Motor neuron (in vitro differentiated cells): ENCODE results near the gene ATP2C2. TPM values are rescaled to one million over a fixed set of nuclear protein-coding genes. Genes with fewer than 3 reads are reported as not detected.
A peak's percentile ranks its signal among the peaks of the same experiment; 100 is the strongest.

Experiments
- ATAC-seq, 8 experiments: fragments of 200-7000 bp; cut with Tn5 transposase; replicated peaks in 6 of 8; 2 replicates each; pipeline ENCODE4 v1.8.0; 2021; ENCODE audit warnings: mild to moderate bottlenecking in 8 of 8, moderate library complexity in 8 of 8
- H3K27ac ChIP-seq, 2 donors: fragments of 250-450 bp; sonication (Bioruptor Pico); 2 replicates each; pipeline ENCODE4 v1.9.0; 2021; ENCODE audit warnings: antibody characterized with exemption in 2 of 2, mild to moderate bottlenecking in 2 of 2, moderate library complexity in 1 of 2
- H3K4me1 ChIP-seq, 2 donors: fragments of 250-450 bp; sonication (Bioruptor Pico); replicated peaks in 1 of 2; 2 replicates each; pipeline ENCODE4 v1.6.1; 2021; ENCODE audit warnings: antibody characterized with exemption in 2 of 2, mild to moderate bottlenecking in 2 of 2, moderate library complexity in 1 of 2
- H3K4me3 ChIP-seq, 5 donors: fragments of 250-450 bp; sonication (Bioruptor Pico); 2 replicates each; pipeline ENCODE4 v1.9.0; 2021; ENCODE audit warnings: antibody characterized with exemption in 5 of 5, mild to moderate bottlenecking in 5 of 5, moderate library complexity in 4 of 5
- WGBS, 10 experiments: fragments of 450-650 bp; shearing (Covaris generic); methylation state at CpG; one replicate each; pipeline ENCODE4 v1.0.0; 2022; 5-methylcytosine and 5-hydroxymethylcytosine counted together
- in situ Hi-C, 9 experiments: fragments of 400-800 bp; cut with MboI; loops; one replicate each; pipeline ENCODE4 v1.15.0; 2021; ENCODE audit warnings: low sequenced_read_pairs in 9 of 9, low pct_unique_long_range_greater_than_20kb in 2 of 9; ENCODE audit not compliant: unreplicated experiment in 9 of 9
- total RNA-seq, 8 experiments: library from RNA; unstranded; fragments of 300-600 nt; gene quantifications; 2 replicates each; pipeline versions ENCODE4 v1.2.3 to v1.2.4, GENCODE V29; 2022

ATP2C2 gene
- total RNA-seq, 8 experiments from 2014 or later: 0.61 to 2.6 (median 1.3) TPM

DNA sequence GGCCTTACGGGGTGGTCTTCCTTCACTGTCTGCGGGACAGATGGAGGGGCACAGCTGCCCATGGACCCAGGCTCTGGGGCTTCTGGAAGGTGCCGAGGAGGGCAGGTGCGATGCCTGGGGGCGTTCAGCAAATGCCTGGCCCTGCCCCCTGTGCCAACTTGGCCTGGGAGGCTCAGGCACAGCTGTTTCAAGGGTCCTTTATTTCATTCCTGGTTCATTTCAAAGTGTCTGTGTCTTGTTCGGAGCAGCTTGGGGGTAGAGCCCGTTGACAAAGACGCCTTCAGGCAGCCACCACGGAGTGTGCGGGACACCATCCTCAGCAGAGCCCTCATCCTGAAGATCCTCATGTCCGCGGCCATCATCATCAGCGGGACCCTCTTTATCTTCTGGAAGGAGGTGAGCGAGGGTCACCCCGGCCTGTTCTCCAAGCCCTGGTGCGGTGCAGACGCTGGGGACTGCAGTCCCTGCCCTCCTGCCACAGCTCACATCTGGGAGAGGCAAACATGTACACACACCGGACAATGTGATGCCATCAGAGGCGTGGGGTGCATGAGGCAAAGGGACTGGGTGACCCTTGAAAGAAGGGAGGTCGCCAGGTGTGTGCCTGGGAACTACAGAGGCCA is 92.2 kb downstream of the ATP2C2 start:
- peak in 4 of 8 experiments; percentile 3 to 21 (median 12) for ATAC-seq
- peak overlapping the region in 1 of 2 donors; percentile 33 for H3K27ac ChIP-seq
- no peak overlapping the region for H3K4me3 ChIP-seq
- in situ Hi-C loops: no loop called here
- WGBS, 10 experiments: 40 to 80% (median 70%) methylated on average over 1 to 4 of the region's 20 CpGs; no CpG with 5 or more reads in 6 of the 10 experiments
- no peaks in the 10 kb centered on the region for H3K4me1 ChIP-seq

DNA sequence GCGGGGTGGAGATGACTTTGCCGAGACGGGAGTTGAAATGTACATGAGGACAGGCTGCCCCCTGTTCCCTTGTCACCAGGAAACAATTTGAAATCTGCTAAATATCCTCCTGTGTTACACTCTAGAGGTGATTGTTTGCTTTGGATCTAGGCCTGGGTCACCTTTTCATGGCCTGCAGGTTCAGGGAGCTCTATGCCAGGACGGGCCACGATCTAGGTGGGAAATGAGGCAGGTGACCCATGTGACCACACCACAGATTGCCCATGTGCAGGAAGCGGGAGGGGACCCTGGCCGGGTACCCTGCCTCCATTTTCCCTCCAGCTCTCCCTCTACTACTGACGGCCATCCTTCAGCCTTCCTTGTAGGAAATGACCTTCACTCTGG is 92.7 kb downstream of the ATP2C2 start:
- WGBS, 10 experiments: 61 to 90% (median 84%) methylated on average over 2 to 5 of the region's 8 CpGs; no CpG with 5 or more reads in 6 of the 10 experiments
- in situ Hi-C loops: no loop called here
- Histone ChIP-seq H3K4me3 (no peak overlapping the region), H3K27ac (peak overlapping the region in 1 of 2 donors; percentile 33), H3K4me1 (no peaks in the 10 kb centered on the region)
- no peak for ATAC-seq

DNA sequence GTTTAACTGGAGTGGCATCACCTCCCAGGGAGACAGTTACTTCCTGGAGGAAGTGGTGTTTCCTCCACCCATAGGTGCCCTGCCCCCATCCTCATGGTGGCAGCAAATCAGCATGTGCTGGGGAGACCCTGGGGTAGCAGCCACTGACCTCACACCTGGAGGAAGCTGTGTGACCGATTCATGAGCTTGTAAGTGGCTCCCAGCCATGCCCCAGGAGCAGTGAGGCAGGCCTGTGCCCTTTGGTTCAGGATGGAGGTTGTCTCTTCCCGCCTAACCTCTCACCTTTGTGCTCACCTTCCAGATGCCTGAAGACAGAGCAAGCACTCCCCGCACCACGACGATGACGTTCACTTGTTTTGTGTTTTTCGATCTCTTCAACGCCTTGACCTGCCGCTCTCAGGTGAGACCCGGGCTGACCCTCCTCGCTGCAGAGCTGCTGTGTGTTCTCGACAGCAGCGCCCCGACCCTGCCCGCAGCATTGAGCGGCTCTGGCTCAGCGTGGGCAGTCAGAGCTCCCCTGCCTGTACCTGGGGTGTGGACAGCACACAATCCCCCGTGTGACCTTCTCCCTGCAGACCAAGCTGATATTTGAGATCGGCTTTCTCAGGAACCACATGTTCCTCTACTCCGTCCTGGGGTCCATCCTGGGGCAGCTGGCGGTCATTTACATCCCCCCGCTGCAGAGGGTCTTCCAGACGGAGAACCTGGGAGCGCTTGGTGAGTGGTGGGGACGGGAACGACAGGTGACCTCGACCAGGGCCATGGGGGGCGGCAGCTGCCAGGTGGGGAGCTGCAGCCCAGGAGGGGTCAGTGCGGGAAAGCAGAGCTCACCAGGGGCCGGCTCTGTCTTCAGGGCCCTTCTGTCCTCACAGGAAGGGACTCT is 93.3 kb downstream of the ATP2C2 start:
- Histone ChIP-seq H3K4me1 (no peaks in the 10 kb centered on the region), H3K27ac (no peak overlapping the region), H3K4me3 (no peak overlapping the region)
- no peak for ATAC-seq
- in situ Hi-C loops: no loop called here
- WGBS, 10 experiments: 73 to 100% (median 91%) methylated on average over 1 to 18 of the region's 30 CpGs; no CpG with 5 or more reads in 4 of the 10 experiments

DNA sequence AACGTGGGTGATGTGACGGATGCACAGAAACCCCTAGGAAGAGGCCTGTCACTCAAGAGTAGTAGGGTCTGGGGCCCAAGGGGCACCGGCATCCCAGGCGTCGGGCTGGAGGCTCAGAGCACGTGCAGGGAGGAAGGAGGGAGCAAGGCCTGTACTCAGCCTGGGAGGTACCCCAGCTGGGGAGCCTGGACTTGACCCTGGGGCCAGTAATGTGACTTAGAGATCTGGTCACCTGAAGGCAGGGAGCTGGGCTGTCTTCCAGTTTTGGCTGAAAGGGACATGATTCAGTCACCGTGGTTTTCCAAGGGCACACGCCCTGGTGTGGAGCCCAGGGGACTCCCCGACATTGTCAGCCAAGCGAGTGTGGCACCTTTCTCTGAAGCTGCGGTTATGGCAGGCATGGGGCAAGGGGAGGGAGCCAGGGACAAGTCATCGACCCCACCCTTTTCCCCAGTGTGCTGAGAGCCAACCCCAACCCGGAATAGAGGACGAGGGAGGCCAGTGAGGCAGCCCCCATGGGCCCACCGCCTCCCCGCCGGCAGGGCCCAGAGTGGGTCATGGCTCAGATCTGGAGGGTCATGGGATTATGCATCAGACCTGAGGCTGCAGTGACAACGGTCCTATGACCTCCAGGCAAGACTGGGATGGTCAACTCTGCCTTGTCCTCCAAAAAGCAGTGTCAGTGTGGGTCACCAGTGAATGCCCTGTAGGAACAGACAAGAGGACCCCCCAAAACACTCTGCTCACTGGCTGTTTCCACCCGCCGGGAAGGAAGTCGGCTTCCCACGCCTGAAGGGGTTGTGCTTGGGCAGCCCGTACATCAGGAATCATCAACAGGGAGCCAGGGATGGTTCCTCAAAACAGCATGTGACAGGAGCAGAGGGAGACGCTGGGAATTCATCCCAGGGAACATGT is 94.2 kb downstream of the ATP2C2 start:
- no peaks in the 10 kb centered on the region for H3K4me1 ChIP-seq
- 60 to 93% (median 77%) methylated on average over 1 to 15 of the region's 24 CpGs; no CpG with 5 or more reads in 4 of the 10 experiments for WGBS, 10 experiments
- H3K4me3 ChIP-seq: no peak overlapping the region
- H3K27ac ChIP-seq: no peak overlapping the region
- in situ Hi-C loops: no loop called here
- ATAC-seq: no peak

DNA sequence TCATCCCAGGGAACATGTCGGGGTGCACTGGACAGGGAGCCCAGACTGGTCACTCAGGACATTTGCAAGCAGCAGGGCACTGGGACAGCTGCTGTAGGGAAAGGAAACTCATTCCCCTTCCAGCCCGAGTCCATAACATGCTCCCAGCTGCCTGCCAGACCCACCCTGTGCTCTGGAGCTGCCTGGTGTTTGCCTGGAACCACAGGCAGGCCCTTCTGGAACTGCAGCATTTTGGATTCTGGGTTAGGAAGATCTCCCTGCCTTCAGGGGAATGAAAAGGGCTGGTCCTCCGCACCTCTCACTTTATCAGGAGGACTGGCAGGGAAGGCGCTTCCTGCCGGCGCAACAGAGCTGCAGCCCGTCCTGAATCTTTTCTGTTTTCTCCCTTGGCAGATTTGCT is 94.9 kb downstream of the ATP2C2 start:
- ATAC-seq: peak in 1 of 8 experiments; percentile 21
- in situ Hi-C loops: no loop called here
- no peak overlapping the region for H3K4me3 ChIP-seq
- no peak overlapping the region for H3K27ac ChIP-seq
- 71 to 100% (median 92%) methylated on average over 1 to 6 of the region's 7 CpGs; no CpG with 5 or more reads in 4 of the 10 experiments for WGBS, 10 experiments
- H3K4me1 ChIP-seq: no peaks in the 10 kb centered on the region

DNA sequence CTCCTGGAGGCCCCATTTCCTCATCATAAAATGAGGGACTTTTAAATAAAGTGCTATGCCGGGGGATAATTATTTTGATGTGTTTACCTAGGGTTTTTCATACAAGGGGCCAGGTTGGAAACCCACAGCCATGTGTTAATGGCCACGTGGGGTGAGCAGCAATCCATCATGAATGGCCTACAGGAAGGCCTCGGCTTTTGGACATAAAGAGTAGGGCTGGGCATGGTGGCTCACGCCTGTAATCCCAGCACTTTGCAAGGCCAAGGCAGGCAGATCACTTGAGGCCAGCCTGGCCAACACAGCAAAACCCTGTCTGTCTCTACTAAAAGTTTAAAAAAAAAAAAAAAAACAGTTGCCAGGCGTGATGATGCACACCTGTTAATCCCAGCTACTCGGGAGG is 95.8 kb downstream of the ATP2C2 start:
- in situ Hi-C loops: no loop called here
- ATAC-seq: no peak
- no peak overlapping the region for H3K27ac ChIP-seq
- H3K4me1 ChIP-seq: no peaks in the 10 kb centered on the region
- H3K4me3 ChIP-seq: no peak overlapping the region
- WGBS, 10 experiments: 20 to 100% (median 86%) methylated on average over 1 to 5 of the region's 6 CpGs; no CpG with 5 or more reads in 2 of the 10 experiments

DNA sequence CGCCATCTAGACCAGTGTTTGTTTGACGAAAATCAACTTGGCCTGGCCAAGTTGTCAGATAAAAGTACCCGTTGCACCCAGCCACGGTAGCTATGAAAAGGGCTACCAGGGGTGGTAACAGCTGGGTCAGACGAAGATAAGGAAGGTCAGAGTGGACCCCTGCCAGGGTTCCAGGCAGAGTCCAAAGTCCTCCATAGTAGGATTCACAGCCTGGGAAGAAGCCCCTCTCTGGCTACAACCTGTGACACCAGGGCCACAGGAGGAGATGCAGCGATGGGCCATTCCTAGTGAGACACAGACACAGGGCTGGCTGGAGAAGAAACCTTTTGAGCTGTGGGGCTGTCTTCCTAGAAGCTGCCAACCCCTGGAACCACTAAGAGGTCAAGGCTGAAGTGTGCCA is 96.8 kb downstream of the ATP2C2 start:
- ATAC-seq: no peak
- Histone ChIP-seq H3K4me1 (no peaks in the 10 kb centered on the region), H3K4me3 (no peak overlapping the region), H3K27ac (no peak overlapping the region)
- in situ Hi-C loops: no loop called here
- WGBS, 10 experiments: 73 to 100% (median 92%) methylated on average over 1 to 4 of the region's 6 CpGs; no CpG with 5 or more reads in 1 of the 10 experiments

DNA sequence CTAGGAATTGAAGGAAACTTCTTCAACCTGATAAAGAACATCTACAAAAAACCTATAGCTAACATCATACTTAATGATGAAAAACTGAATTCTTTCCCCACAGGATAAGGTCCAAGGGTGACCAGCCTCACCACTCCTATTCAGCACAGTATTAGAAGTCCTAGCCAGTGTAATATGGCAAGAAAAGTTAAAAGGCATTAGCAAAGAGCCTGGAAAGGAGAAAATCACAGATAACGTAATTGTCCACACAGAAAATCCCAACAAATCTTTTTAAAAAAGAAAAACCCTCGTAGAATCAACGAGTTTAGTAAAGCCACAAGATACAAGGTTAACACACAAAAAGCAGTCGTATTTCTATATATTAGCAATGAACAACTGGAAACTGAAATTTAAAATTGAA is 98.4 kb downstream of the ATP2C2 start:
- no peak overlapping the region for H3K4me3 ChIP-seq
- H3K27ac ChIP-seq: no peak overlapping the region
- WGBS, 10 experiments: 40 to 84% (median 69%) methylated on average over 1 to 4 of the region's 4 CpGs
- no peaks in the 10 kb centered on the region for H3K4me1 ChIP-seq
- ATAC-seq: no peak
- in situ Hi-C loops: no loop called here

DNA sequence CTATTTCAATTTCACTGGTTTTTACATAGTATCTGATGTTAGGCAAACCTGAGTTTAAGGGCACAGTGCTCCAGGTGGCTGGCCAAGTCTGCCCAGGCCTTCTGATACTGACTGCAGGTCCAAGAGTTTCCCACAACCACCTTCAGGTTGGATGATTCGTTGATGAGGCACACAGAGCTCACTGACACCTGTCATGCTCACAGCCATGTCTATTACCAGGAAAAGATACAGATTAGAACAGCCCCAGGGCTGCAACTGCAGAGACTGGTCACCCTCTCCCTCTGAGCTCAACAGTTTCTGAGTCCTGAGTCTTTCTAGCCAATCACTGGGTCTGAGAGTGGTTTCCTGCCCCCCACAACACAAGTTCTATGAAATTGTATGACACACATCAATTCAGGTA is 98.9 kb downstream of the ATP2C2 start:
- in situ Hi-C loops: no loop called here
- Histone ChIP-seq H3K4me1 (no peaks in the 10 kb centered on the region), H3K27ac (no peak overlapping the region), H3K4me3 (no peak overlapping the region)
- ATAC-seq: no peak
- WGBS, 10 experiments: 14 to 100% (median 86%) methylated on average over 1 of the region's 1 CpG; no CpG with 5 or more reads in 5 of the 10 experiments

DNA sequence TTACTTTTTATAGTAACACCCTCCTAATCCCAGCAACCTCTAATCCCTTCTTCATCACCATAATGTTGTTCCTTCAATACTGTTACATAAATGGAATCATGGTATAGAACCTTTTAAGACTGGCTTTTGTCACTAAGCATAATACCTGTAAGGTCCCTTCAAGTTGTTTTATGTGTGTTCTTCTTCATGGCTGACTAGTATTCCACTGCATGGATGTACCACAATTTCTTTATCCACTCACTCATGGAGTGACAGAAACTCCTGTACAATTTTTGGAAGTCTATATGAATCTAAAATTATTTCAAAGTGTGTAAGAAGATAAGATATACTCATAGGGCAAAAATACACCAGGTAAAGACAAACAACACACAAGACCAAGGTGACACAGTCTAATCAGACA is 99.4 kb downstream of the ATP2C2 start:
- Histone ChIP-seq H3K4me1 (no peaks in the 10 kb centered on the region), H3K4me3 (no peak overlapping the region), H3K27ac (no peak overlapping the region)
- no peak for ATAC-seq
- in situ Hi-C loops: no loop called here

DNA sequence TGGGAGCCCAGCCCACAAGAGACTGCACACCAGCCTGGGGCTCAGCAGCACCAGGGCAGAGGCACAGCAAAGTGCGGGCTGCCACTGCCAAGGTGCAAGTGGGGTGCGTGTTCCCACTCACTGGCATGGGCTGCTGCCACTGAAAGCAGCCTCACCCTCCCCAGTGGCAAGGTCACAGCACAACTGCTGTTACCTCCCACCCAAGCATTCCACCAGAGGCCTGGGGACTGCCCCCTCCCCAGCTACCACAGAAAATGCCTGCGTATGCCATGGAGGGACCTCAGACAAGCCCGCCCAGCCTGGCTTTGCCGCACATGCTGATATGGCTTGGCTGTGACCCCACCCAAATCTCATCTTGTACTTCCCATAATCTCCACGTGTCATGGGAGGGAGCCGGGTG is 103.0 kb downstream of the ATP2C2 start:
- ATAC-seq: no peak
- no peak overlapping the region for H3K4me3 ChIP-seq
- no peaks in the 10 kb centered on the region for H3K4me1 ChIP-seq
- in situ Hi-C loops: no loop called here
- H3K27ac ChIP-seq: no peak overlapping the region
- WGBS, 10 experiments: 67 to 96% (median 90%) methylated on average over 2 to 4 of the region's 7 CpGs; no CpG with 5 or more reads in 6 of the 10 experiments

DNA sequence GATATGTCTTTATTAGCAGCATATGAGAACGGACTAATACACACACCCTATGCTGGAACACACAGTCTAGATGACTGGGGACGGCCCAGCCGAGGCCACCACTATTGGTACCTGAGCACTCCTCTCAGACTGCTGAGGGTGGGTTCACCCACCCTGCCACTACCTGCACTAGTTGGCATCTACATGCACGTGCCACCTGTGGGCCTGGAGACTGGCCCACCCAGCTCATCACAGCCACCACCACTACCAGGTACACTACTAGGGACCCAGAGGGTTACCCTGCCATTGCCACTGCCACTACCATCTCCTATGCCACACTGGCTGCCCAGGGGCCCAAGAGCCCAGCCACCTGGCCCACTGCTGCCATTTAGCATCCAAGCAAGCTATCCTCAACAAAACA is 103.6 kb downstream of the ATP2C2 start:
- Histone ChIP-seq H3K4me1 (no peaks in the 10 kb centered on the region), H3K27ac (no peak overlapping the region), H3K4me3 (no peak overlapping the region)
- in situ Hi-C loops: no loop called here
- no peak for ATAC-seq
- 91 to 100% (median 100%) methylated on average over 1 to 4 of the region's 4 CpGs; no CpG with 5 or more reads in 6 of the 10 experiments for WGBS, 10 experiments
